NB4 (cell line): ENCODE results near the gene MEGF10.

Experiments
- POLR2A ChIP-seq: IDR thresholded peaks from 2 replicates; pipeline ENCODE4 v1.6.1; 2011; ENCODE audit warnings: mild to moderate bottlenecking; ENCODE audit not compliant: insufficient read length; ENCODE audit errors: extremely low read depth
- TF ChIP-seq, protein P1 (sequence below): IDR thresholded peaks from one replicate; pipeline ENCODE4 v1.5.1; 2012; ENCODE audit warnings: low read depth, low read length

DNA sequence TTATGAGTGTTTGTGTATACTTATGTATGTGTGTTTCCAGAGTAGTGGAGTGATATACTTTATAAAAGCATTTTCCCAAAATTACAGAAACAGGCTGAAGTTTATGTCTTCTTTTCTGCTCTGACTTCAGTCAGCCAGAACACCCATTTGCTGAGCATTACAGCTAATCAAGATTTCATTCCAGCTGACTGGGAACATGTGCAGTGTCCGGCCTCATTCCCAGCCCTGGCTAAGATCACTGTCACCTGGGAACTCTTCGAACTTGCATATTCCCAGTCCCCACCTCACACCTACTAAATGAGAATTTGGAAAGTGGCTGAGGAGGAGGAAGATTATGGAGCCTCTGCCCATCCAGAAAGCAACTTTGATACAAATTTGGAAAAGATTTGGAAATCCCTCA lies 136.1 kb downstream of the MEGF10 start:
- TF ChIP-seq POLR2A = no peak
- TF ChIP-seq, protein P1, sequence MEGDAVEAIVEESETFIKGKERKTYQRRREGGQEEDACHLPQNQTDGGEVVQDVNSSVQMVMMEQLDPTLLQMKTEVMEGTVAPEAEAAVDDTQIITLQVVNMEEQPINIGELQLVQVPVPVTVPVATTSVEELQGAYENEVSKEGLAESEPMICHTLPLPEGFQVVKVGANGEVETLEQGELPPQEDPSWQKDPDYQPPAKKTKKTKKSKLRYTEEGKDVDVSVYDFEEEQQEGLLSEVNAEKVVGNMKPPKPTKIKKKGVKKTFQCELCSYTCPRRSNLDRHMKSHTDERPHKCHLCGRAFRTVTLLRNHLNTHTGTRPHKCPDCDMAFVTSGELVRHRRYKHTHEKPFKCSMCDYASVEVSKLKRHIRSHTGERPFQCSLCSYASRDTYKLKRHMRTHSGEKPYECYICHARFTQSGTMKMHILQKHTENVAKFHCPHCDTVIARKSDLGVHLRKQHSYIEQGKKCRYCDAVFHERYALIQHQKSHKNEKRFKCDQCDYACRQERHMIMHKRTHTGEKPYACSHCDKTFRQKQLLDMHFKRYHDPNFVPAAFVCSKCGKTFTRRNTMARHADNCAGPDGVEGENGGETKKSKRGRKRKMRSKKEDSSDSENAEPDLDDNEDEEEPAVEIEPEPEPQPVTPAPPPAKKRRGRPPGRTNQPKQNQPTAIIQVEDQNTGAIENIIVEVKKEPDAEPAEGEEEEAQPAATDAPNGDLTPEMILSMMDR = no peak
